Pancreas (tissue), 10 donors: ENCODE measurements around the gene GPR85. TPM values are rescaled to one million over a fixed set of nuclear protein-coding genes. Genes with fewer than 3 reads are reported as not detected.
A peak's percentile ranks its signal among the peaks of the same experiment; 100 is the strongest.

Experiments
- ATAC-seq, 4 donors: fragments of 200-7000 bp; cut with Tn5 transposase; one replicate each; pipeline versions ENCODE4 v1.8.0 to v1.9.1; 2020; ENCODE audit warnings: mild to moderate bottlenecking in 4 of 4, moderate library complexity in 4 of 4
- DNase-seq, 6 donors: peaks; one replicate each; pipeline ENCODE4 v3.0.0-alpha.2; 2020
- FAIRE-seq: peaks from 2 replicates; lab custom pipeline; 2012; peaks lifted over from hg19 to GRCh38; lab: Jason Lieb, UNC
- H3K27ac ChIP-seq, 4 donors: fragments of 200-600 bp; sonication (generic); 1 replicate in 3 of 4; 2 replicates in 1 of 4; pipeline versions ENCODE4 v1.5.0 to v1.8.0; 2020
- H3K27me3 ChIP-seq, 4 donors: fragments of 200-600 bp; one replicate each; pipeline ENCODE4 v1.8.0; 2021
- H3K36me3 ChIP-seq, 3 donors: fragments of 200-600 bp; sonication (generic) in 1 of 3; one replicate each; pipeline versions ENCODE4 v1.5.0 to v1.8.0; 2020 to 2021
- H3K4me1 ChIP-seq, 3 donors: fragments of 200-600 bp; one replicate each; pipeline ENCODE4 v1.8.0; 2021
- H3K4me3 ChIP-seq, 4 donors: fragments of 200-600 bp; sonication (generic) in 2 of 4; one replicate each; pipeline versions ENCODE4 v1.5.0 to v1.8.0; 2020 to 2021
- H3K9me3 ChIP-seq, 4 donors: fragments of 200-600 bp; one replicate each; pipeline ENCODE4 v1.8.0; 2021
- WGBS, 2 donors: extraction: QIAGEN DNeasy Blood & Tissue Kit; methylation state at CpG; one replicate each; pipeline ENCODE4 v1.1.7; 2013; 5-methylcytosine and 5-hydroxymethylcytosine counted together
- intact Hi-C, 3 donors: fragments of 100-400 bp; cut with DNase I; formaldehyde crosslinking; loops; one replicate each; pipeline versions ENCODE4 v1.11.1 to v1.14.2; 2022
- polyA plus RNA-seq, 2 donors: library from polyadenylated mRNA; stranded (reverse); fragments of 200-250 nt; gene quantifications; one replicate each; pipeline ENCODE4 v1.2.3, GENCODE V29; 2013
- total RNA-seq, 6 donors: library from RNA; stranded (reverse); fragmentation: NEBNext Ultra II Directional in 4 of 6; extraction: Animal tissue kit (Norgen Biotek cat#: 25700) in 4 of 6; gene quantifications; one replicate each; pipeline versions ENCODE4 v1.2.1 to v1.2.4, GENCODE V29; 2021 to 2023
- TF ChIP-seq, protein P1 (sequence below), 4 donors: fragments of 200-600 bp; sonication (generic) in 3 of 4; IDR thresholded peaks; one replicate each; pipeline versions ENCODE4 v1.5.0 to v1.8.0; 2021; ENCODE audit warnings: antibody characterized with exemption in 4 of 4
- donor health status: healthy with polysubstance abuse.
- donor health status: DM: no; HTN: no; CAD: no; lungs with moderate emphysema.
- donor health status: DM: no; HTN: no; CAD: no.
- donor health status: control.
- donor health status: control.
- donor health status: Bipolar disorder and iron deficiency.
- donor health status: DM: yes; HTN: yes; CAD: no.
- donor health status: DM: no; HTN: no; CAD: no.
- donor health status: DM: no; HTN: no; CAD: no.
- donor health status: DM: yes; HTN: yes; CAD: no.

The GPR85 gene
- total and polyA plus RNA-seq, 8 donors: 0.06 to 1.2 (median 0.23) TPM; not detected in 1

DNA sequence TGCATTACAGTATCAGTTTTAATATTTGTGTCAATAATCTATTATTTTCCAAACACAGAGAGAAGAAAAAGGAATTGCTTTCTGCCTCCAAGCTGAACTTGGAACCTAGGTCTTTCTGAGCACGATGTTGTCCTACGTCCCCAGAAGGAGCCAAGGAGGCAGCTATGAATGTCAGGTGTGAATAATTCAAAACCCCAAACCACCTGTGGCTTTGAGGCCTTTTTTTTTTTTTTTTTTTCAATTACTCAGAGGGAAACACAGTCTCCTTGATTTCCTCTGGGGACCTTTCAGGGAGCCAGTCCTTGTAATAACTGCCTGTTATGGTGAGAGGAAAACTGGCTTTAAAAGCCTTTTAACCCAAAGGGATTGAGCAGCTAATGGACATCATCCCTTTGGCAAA lies 8.3 kb downstream of the GPR85 start:
- 68 to 79% methylated on average over 2 of the region's 2 CpGs for WGBS, 2 donors
- Histone ChIP-seq H3K4me3 (no peak overlapping the region), H3K36me3 (no peaks in the 10 kb centered on the region), H3K4me1 (no peaks in the 10 kb centered on the region), H3K9me3 (no peaks in the 10 kb centered on the region), H3K27ac (no peak overlapping the region), H3K27me3 (no peaks in the 10 kb centered on the region)
- FAIRE-seq: no peak
- no peak for DNase-seq
- ATAC-seq: no peak
- intact Hi-C loops: no loop called here
- TF ChIP-seq, protein P1, sequence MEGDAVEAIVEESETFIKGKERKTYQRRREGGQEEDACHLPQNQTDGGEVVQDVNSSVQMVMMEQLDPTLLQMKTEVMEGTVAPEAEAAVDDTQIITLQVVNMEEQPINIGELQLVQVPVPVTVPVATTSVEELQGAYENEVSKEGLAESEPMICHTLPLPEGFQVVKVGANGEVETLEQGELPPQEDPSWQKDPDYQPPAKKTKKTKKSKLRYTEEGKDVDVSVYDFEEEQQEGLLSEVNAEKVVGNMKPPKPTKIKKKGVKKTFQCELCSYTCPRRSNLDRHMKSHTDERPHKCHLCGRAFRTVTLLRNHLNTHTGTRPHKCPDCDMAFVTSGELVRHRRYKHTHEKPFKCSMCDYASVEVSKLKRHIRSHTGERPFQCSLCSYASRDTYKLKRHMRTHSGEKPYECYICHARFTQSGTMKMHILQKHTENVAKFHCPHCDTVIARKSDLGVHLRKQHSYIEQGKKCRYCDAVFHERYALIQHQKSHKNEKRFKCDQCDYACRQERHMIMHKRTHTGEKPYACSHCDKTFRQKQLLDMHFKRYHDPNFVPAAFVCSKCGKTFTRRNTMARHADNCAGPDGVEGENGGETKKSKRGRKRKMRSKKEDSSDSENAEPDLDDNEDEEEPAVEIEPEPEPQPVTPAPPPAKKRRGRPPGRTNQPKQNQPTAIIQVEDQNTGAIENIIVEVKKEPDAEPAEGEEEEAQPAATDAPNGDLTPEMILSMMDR (IDR thresholded peaks at IDR 0.05): no peak

DNA sequence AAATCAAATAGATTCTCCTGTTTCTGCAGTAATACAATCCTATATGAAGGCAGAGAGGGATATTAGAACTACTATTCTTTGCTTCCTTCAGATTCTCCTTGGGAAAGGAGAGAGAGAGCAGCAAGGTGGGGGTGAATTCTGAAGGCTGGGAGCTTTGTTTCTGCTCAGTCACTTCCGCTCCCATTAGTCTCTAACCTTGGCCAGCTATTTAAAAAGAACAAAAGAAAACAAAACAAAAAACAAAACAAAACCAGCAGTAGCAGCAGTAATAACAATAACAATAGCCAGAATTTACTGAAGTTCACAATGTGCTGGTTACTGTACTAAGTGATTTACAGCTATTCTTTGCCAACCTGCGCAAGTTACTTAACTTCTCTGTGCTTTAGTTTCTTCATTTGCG lies 9.9 kb downstream of the GPR85 start:
- intact Hi-C loops: no loop called here
- WGBS, 2 donors: 86 to 95% methylated on average over 3 of the region's 3 CpGs
- Histone ChIP-seq H3K4me3 (no peak overlapping the region), H3K27me3 (no peaks in the 10 kb centered on the region), H3K27ac (no peak overlapping the region), H3K36me3 (no peaks in the 10 kb centered on the region), H3K9me3 (no peaks in the 10 kb centered on the region), H3K4me1 (no peaks in the 10 kb centered on the region)
- no peak for FAIRE-seq
- no peak for ATAC-seq
- TF ChIP-seq, protein P1 (IDR thresholded peaks at IDR 0.05): no peak
- no peak for DNase-seq

GRCh38 chr7:113071465-113071864 lies 15.2 kb downstream of the GPR85 start:
- WGBS, 2 donors: 33 to 36% methylated on average over 1 of the region's 1 CpG
- no peak overlapping the region for H3K27ac ChIP-seq

DNA sequence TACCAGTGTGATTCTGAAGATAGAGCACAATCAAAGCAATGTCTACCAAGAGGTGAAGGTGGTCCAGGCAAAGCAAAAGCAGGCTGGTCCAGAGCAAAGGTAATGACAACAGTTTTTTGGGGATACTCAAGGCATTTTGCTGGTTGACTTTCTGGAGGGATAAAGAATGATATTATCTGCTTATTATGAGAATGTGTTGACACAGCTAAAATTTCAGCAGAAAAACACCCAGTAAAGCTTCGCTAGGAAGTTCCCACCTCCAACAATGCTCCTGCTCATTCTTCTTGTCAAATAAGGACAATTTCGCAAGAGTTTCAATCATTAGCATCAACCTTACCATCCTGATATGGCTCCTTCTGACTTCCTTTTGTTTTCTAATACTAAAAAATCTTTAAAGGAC lies 24.1 kb downstream of the GPR85 start:
- no peaks in the 10 kb centered on the region for H3K27me3 ChIP-seq

More at GRCh38 chr7:113071465-113071864, 15.2 kb downstream of the GPR85 start:
- H3K4me3 ChIP-seq: no peak overlapping the region
- peak in 1 of 6 donors; percentile 20 for DNase-seq
- TF ChIP-seq, protein P1 (IDR thresholded peaks at IDR 0.05): no peak
- FAIRE-seq: no peak
- H3K36me3 ChIP-seq: no peaks in the 10 kb centered on the region
- intact Hi-C loops: no loop called here
- ATAC-seq: peak in 1 of 4 donors; percentile 55
- no peaks in the 10 kb centered on the region for H3K27me3 ChIP-seq
- no peaks in the 10 kb centered on the region for H3K4me1 ChIP-seq
- H3K9me3 ChIP-seq: no peaks in the 10 kb centered on the region

GRCh38 chr7:113060100-113060499 lies 26.5 kb downstream of the GPR85 start:
- intact Hi-C loops: no loop called here

More for the DNA sequence above, 24.1 kb downstream of the GPR85 start:
- TF ChIP-seq, protein P1 (IDR thresholded peaks at IDR 0.05): no peak
- no peaks in the 10 kb centered on the region for H3K4me1 ChIP-seq
- H3K27ac ChIP-seq: no peak overlapping the region
- no peak for FAIRE-seq
- no peak for ATAC-seq
- WGBS, 2 donors: 67 to 69% methylated on average over 2 of the region's 2 CpGs
- no peaks in the 10 kb centered on the region for H3K36me3 ChIP-seq
- no peak for DNase-seq
- intact Hi-C loops: no loop called here
- no peaks in the 10 kb centered on the region for H3K9me3 ChIP-seq
- no peak overlapping the region for H3K4me3 ChIP-seq

More at GRCh38 chr7:113060100-113060499, 26.5 kb downstream of the GPR85 start:
- no peaks in the 10 kb centered on the region for H3K9me3 ChIP-seq
- H3K27ac ChIP-seq: no peak overlapping the region
- no peaks in the 10 kb centered on the region for H3K36me3 ChIP-seq
- no peaks in the 10 kb centered on the region for H3K27me3 ChIP-seq
- ATAC-seq (no peak), FAIRE-seq (no peak), DNase-seq (no peak)
- TF ChIP-seq, protein P1 (IDR thresholded peaks at IDR 0.05): no peak
- H3K4me3 ChIP-seq: no peak overlapping the region
- 71 to 88% methylated on average over 2 of the region's 2 CpGs for WGBS, 2 donors
- no peaks in the 10 kb centered on the region for H3K4me1 ChIP-seq
